OCI-LY7 (cell line): ENCODE measurements around the gene KDM5C. TPM values are rescaled to one million over a fixed set of nuclear protein-coding genes. Genes with fewer than 3 reads are reported as not detected.

Source experiments
- BruUV-seq: library from RNA; stranded (reverse); fragments of 400-500 nt; replicated peaks from 2 replicates; lab custom pipeline; 2021; lab: Mats Ljungman, UMichigan
- CTCF ChIA-PET: fragments of 300-600 bp; sonication (Branson Sonifier 250); formaldehyde crosslinking; loops from one replicate; lab custom pipeline; 2022; ENCODE audit warnings: antibody characterized with exemption; ENCODE audit not compliant: unreplicated experiment; lab: Charles Lee
- POLR2A ChIA-PET: fragments of 300-600 bp; sonication (Branson Sonifier 250); formaldehyde crosslinking; loops from one replicate; lab custom pipeline; 2022; ENCODE audit warnings: antibody characterized with exemption; lab: Charles Lee
- DNase-seq: peaks from one replicate; pipeline ENCODE4 v3.0.0-alpha.2; 2015; ENCODE audit warnings: low spot score
- H2AFZ ChIP-seq: fragments of 200-600 bp; sonication (generic), shearing (Covaris generic); 2 replicates; pipeline ENCODE4 v1.6.1; 2014; ENCODE audit warnings: mild to moderate bottlenecking, antibody characterized with exemption, low read length, moderate library complexity
- H3K27ac ChIP-seq: fragments of 200-600 bp; sonication (generic); 2 replicates; pipeline ENCODE4 v1.5.1; 2014; ENCODE audit warnings: mixed run types, low read depth, mild to moderate bottlenecking, moderate library complexity, low read length, inconsistent platforms; ENCODE audit not compliant: poor library complexity, severe bottlenecking
- H3K36me3 ChIP-seq: fragments of 200-600 bp; sonication (generic); 2 replicates; pipeline ENCODE4 v1.6.1; 2014; ENCODE audit warnings: mild to moderate bottlenecking, antibody characterized with exemption, low read length, moderate library complexity, mixed read lengths; ENCODE audit not compliant: insufficient read depth
- H3K4me1 ChIP-seq: fragments of 200-600 bp; sonication (generic); 2 replicates; pipeline ENCODE4 v1.5.1; 2014; ENCODE audit warnings: mild to moderate bottlenecking, low read length; ENCODE audit not compliant: insufficient read depth, poor library complexity, severe bottlenecking
- H3K4me2 ChIP-seq: fragments of 200-600 bp; sonication (generic); 2 replicates; pipeline ENCODE4 v1.6.1; 2014; ENCODE audit warnings: mild to moderate bottlenecking, low read length
- H3K4me3 ChIP-seq: fragments of 200-600 bp; sonication (generic); 2 replicates; pipeline ENCODE4 v1.5.1; 2014; ENCODE audit warnings: mild to moderate bottlenecking, low read depth, low read length; ENCODE audit not compliant: poor library complexity, severe bottlenecking
- H3K79me2 ChIP-seq: fragments of 200-600 bp; sonication (generic); 2 replicates; pipeline ENCODE4 v1.6.1; 2016; ENCODE audit warnings: low read depth, mild to moderate bottlenecking, low read length, moderate library complexity, mixed read lengths; ENCODE audit not compliant: insufficient read depth
- H3K9me2 ChIP-seq: fragments of 200-600 bp; sonication (generic); 2 replicates; pipeline ENCODE4 v1.6.1; 2016; ENCODE audit warnings: mild to moderate bottlenecking, low read length, mixed read lengths; ENCODE audit not compliant: insufficient read depth
- H3K9me3 ChIP-seq: fragments of 200-600 bp; sonication (generic); 2 replicates; pipeline ENCODE4 v1.6.1; 2014; ENCODE audit warnings: mild to moderate bottlenecking, mixed run types, low read length, mixed read lengths
- H4K20me1 ChIP-seq: fragments of 200-600 bp; sonication (generic); 2 replicates; pipeline ENCODE4 v1.6.1; 2014; ENCODE audit warnings: mild to moderate bottlenecking, antibody characterized with exemption, low read length, moderate library complexity, mixed read lengths; ENCODE audit not compliant: insufficient read depth
- CTCF ChIP-seq: fragments of 200-600 bp; sonication (generic); conservative IDR thresholded peaks from 2 replicates; pipeline ENCODE4 v1.5.1; 2014; ENCODE audit warnings: mild to moderate bottlenecking, antibody characterized with exemption, low read length, moderate library complexity, mixed read lengths
- EZH2phosphoT487 ChIP-seq: fragments of 200-600 bp; sonication (generic); IDR thresholded peaks from 2 replicates; pipeline ENCODE4 v1.6.1; 2018; ENCODE audit warnings: low read depth, borderline replicate concordance, mild to moderate bottlenecking, mixed run types, antibody characterized with exemption, low read length, moderate library complexity, mixed read lengths
- intact Hi-C: fragments of 100-400 bp; cut with micrococcal nuclease; formaldehyde crosslinking; loops from one replicate; pipeline ENCODE4 v1.10.0; 2022; ENCODE audit not compliant: unreplicated experiment
- total RNA-seq, 2 experiments: library from RNA; depleted of rRNA in 1 of 2; stranded (reverse); fragments of >200 nt in 1 of 2; shearing (Covaris generic) in 1 of 2; gene quantifications; 2 replicates each; pipeline ENCODE4 v1.2.3, GENCODE V29; 2014 to 2022

The KDM5C gene
- total RNA-seq, 2 experiments from 2014 or later, result 54.8 to 90.5 TPM

- intact Hi-C loops, result loop anchor here (10.0 kb wide), 1 partner anchor 132 kb away; the partner anchor contains the start of gene KANTR
- Histone ChIP-seq H3K9me3 (no peaks in the 10 kb centered on the region), H4K20me1 (peaks cover 12% of the 10 kb centered on the region), H2AFZ (peak overlapping the region; percentile 71; the same call in 1 of the 2 replicates), H3K27ac (no peak overlapping the region), H3K4me1 (peaks cover 35% of the 10 kb centered on the region), H3K36me3 (peaks cover 13% of the 10 kb centered on the region), H3K79me2 (peaks cover 27% of the 10 kb centered on the region), H3K4me3 (no peak overlapping the region), H3K4me2 (peak overlapping the region; percentile 96), H3K9me2 (no peaks in the 10 kb centered on the region)
- ChIA-PET CTCF (no interaction called here), POLR2A (no interaction called here)
- TF ChIP-seq EZH2phosphoT487, result no peak
- no peak for TF ChIP-seq CTCF
- no TSS peak for BruUV-seq
- DNase-seq, result peak; percentile 16
Measured at GRCh38 chrX:53227224-53227765, 2.3 kb upstream of the KDM5C start.

GRCh38 chrX:53223955-53224859 is 800 bp downstream of the KDM5C start:
- Histone ChIP-seq H3K4me2 (peak overlapping the region; percentile 96), H3K79me2 (peaks cover 48% of the 10 kb centered on the region), H3K9me3 (no peaks in the 10 kb centered on the region), H3K9me2 (no peaks in the 10 kb centered on the region), H2AFZ (peak overlapping the region; percentile 79; the same call in 1 of the 2 replicates), H4K20me1 (peaks cover 15% of the 10 kb centered on the region), H3K36me3 (peaks cover 41% of the 10 kb centered on the region), H3K27ac (peak overlapping the region; percentile 65), H3K4me3 (peak overlapping the region; percentile 100), H3K4me1 (peaks cover 45% of the 10 kb centered on the region)
- CTCF ChIA-PET, result no interaction called here
- DNase-seq, result peak; percentile 11
- BruUV-seq, result no TSS peak
- intact Hi-C loops, result loop anchor here (10.0 kb wide), 1 partner anchor 129 kb away; the partner anchor contains the start of gene KANTR
- no peak for TF ChIP-seq EZH2phosphoT487
- POLR2A ChIA-PET, result interaction anchor here (0.6 to 1.2 kb wide), 2 partner anchors 26 to 905 kb away, joined by 3 to 5 read pairs; no protein-coding TSS in a partner anchor

GRCh38 chrX:53223068-53223693 is 1.8 kb downstream of the KDM5C start:
- no peak overlapping the region for H3K27ac ChIP-seq
- POLR2A ChIA-PET, result interaction anchor here (1.2 kb wide), 1 partner anchor 25 kb away, joined by 3 read pairs; no protein-coding TSS in a partner anchor
- TF ChIP-seq CTCF (no peak), EZH2phosphoT487 (no peak)

More at GRCh38 chrX:53223068-53223693, 1.8 kb downstream of the KDM5C start:
- H3K79me2 ChIP-seq, result peaks cover 48% of the 10 kb centered on the region
- no peaks in the 10 kb centered on the region for H3K9me3 ChIP-seq
- intact Hi-C loops, result loop anchor here (10.0 kb wide), 1 partner anchor 128 kb away; the partner anchor contains the start of gene KANTR
- H3K9me2 ChIP-seq, result no peaks in the 10 kb centered on the region
- H2AFZ ChIP-seq, result no peak overlapping the region
- H4K20me1 ChIP-seq, result peaks cover 15% of the 10 kb centered on the region
- peak overlapping the region; percentile 96 for H3K4me2 ChIP-seq
- peaks cover 52% of the 10 kb centered on the region for H3K36me3 ChIP-seq
- peak overlapping the region; percentile 100 for H3K4me3 ChIP-seq
- H3K4me1 ChIP-seq, result peaks cover 45% of the 10 kb centered on the region
- CTCF ChIA-PET, result no interaction called here
- DNase-seq, result no peak
- BruUV-seq, result no TSS peak
